H1 (cell line): ENCODE results near the gene STAT4. TPM values are rescaled to one million over a fixed set of nuclear protein-coding genes. Genes with fewer than 3 reads are reported as not detected.

ENCODE experiments used
- EZH2 ChIP-seq: fragments of 200-600 bp; sonication (generic); IDR thresholded peaks from 2 replicates; pipeline ENCODE4 v1.7.1; 2012; ENCODE audit warnings: low read depth, mild to moderate bottlenecking, moderate library complexity, low read length, inconsistent platforms; ENCODE audit not compliant: severe bottlenecking
- JUN ChIP-seq: IDR thresholded peaks from 2 replicates; pipeline ENCODE4 v1.6.1; 2011; ENCODE audit warnings: low read depth, mild to moderate bottlenecking, improper control_type of control experiment, low read length
- KDM5A ChIP-seq: fragments of 200-600 bp; IDR thresholded peaks from 2 replicates; pipeline ENCODE4 v1.7.1; 2012; ENCODE audit warnings: mild to moderate bottlenecking, low read length, inconsistent platforms, mixed read lengths
- PHF8 ChIP-seq: fragments of 200-600 bp; sonication (generic); conservative IDR thresholded peaks from 2 replicates; pipeline ENCODE4 v1.7.1; 2012; ENCODE audit warnings: low read depth, mild to moderate bottlenecking, inconsistent platforms, low read length, moderate library complexity
- POLR2A ChIP-seq, 2 experiments: IDR thresholded peaks; 1 replicate in 1 of 2; 2 replicates in 1 of 2; pipeline ENCODE4 v1.6.1; 2011; ENCODE audit warnings: low read depth in 2 of 2, low read length in 2 of 2, mild to moderate bottlenecking in 2 of 2; ENCODE audit errors: control extremely low read depth in 1 of 2
- SIRT6 ChIP-seq: IDR thresholded peaks from one replicate; pipeline ENCODE4 v1.7.1; 2012; ENCODE audit warnings: low read length, inconsistent platforms
- YY1 ChIP-seq: IDR thresholded peaks from 2 replicates; pipeline ENCODE4 v1.6.1; 2011; ENCODE audit warnings: low read depth, mild to moderate bottlenecking, low read length
- polyA plus RNA-seq, 7 experiments: library from polyadenylated mRNA; depleted of rRNA in 3 of 7; stranded (reverse) in 5 of 7; unstranded in 2 of 7; fragments of >200 nt in 5 of 7; fragments of 200-250 nt in 2 of 7; gene quantifications; 1 replicate in 5 of 7; 2 replicates in 1 of 7; 4 replicates in 1 of 7; pipeline versions ENCODE4 v1.2.1 to v1.2.3, GENCODE V29; 2011 to 2013; ENCODE audit warnings: missing spikeins in 2 of 7, mixed read lengths in 2 of 7
- total RNA-seq: library from RNA; stranded (reverse); fragmentation: NEBNext Ultra II Directional; extraction: Animal tissue kit (Norgen Biotek cat#: 25700); gene quantifications from 2 replicates; pipeline ENCODE4 v1.2.1, GENCODE V29; 2021

Gene STAT4
- total and polyA plus RNA-seq, 2 of the 8 experiments (the other 6 are each of a cell fraction or from before 2014, with no cell fraction given), result 0.36 to 0.63 TPM

DNA sequence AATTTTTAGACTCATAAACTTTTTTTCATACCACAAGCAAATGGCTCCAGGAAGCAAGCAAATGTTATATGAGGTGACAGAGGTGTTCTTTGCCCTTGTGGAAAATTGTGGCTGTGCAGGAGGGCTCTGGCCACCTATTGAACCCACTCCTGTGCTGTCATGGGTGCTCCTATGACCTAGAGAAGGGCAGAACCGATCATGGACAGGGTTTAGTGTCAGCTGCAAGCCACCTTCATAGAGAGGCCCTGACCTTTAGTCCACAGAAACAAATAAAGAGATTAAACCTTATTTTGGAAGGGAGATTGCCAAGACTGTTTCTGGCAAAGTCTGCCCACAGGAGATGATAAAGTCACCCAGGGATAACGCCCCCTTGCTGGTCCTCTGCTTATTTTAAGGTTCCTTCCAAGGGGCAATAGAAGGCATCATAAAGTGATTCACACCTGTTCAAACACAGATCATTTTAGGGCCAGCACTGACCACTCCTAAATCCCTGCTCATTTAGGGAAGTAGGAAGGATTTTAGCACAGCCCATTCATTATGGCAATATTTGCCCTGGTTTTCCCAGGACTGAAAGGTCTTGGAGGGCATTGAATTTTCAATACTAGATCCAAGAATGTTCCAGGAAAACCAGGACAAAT lies 26.1 kb upstream of the STAT4 start (continued):
- TF ChIP-seq JUN, result no peak
- no peak for TF ChIP-seq YY1
- no peak for TF ChIP-seq EZH2
- no peak for TF ChIP-seq SIRT6
- TF ChIP-seq PHF8, result no peak
- no peak for TF ChIP-seq POLR2A (IDR thresholded peaks at IDR 0.05; ENCODE audit: control extremely low read depth in 1 of 2, low read depth in 2 of 2, low read length in 2 of 2)
- no peak for TF ChIP-seq KDM5A
- TF ChIP-seq, all 59 proteins: peak for 0
